PC-9 (cell line): ENCODE results near the gene SYT7. TPM values are rescaled to one million over a fixed set of nuclear protein-coding genes. Genes with fewer than 3 reads are reported as not detected.

Source experiments
- BruUV-seq: library from RNA; stranded (reverse); fragments of 400-500 nt; replicated peaks from 2 replicates; lab custom pipeline; 2021; lab: Mats Ljungman, UMichigan
- CTCF ChIA-PET: fragments of 300-600 bp; sonication (Branson Sonifier 250); formaldehyde crosslinking; loops from one replicate; lab custom pipeline; 2022; ENCODE audit warnings: antibody characterized with exemption; lab: Charles Lee
- POLR2A ChIA-PET: fragments of 300-600 bp; sonication (Branson Sonifier 250); formaldehyde crosslinking; loops from one replicate; lab custom pipeline; 2022; ENCODE audit warnings: antibody characterized with exemption; ENCODE audit not compliant: unreplicated experiment; lab: Charles Lee
- DNase-seq, 2 experiments: peaks; one replicate each; pipeline versions ENCODE4 v3.0.0 to v3.0.0-alpha.2; 2015 to 2022; ENCODE audit warnings: mixed read lengths in 1 of 2
- H2AFZ ChIP-seq: fragments of 200-600 bp; sonication (generic); 2 replicates; pipeline ENCODE4 v1.8.1; 2017; ENCODE audit warnings: antibody characterized with exemption
- H3F3A ChIP-seq: fragments of 200-600 bp; sonication (generic); 2 replicates; pipeline ENCODE4 v1.8.1; 2017; ENCODE audit warnings: antibody characterized with exemption, mild to moderate bottlenecking, low read depth; ENCODE audit not compliant: insufficient read depth
- H3K27ac ChIP-seq: fragments of 200-600 bp; sonication (generic); 2 replicates; pipeline ENCODE4 v1.6.1; 2016; ENCODE audit warnings: mixed run types
- H3K27me3 ChIP-seq: fragments of 200-600 bp; sonication (generic); 2 replicates; pipeline ENCODE4 v1.6.1; 2016; ENCODE audit warnings: low read depth, mixed run types; ENCODE audit not compliant: insufficient read depth
- H3K36me3 ChIP-seq: fragments of 200-600 bp; sonication (generic); 2 replicates; pipeline ENCODE4 v1.6.1; 2016; ENCODE audit warnings: low read depth, mixed run types
- H3K4me1 ChIP-seq: fragments of 200-600 bp; sonication (generic); replicated peaks from 2 replicates; pipeline ENCODE4 v1.6.1; 2016; ENCODE audit warnings: mixed run types; ENCODE audit not compliant: insufficient read depth
- H3K4me2 ChIP-seq: fragments of 200-600 bp; sonication (generic); 2 replicates; pipeline ENCODE4 v1.6.1; 2017; ENCODE audit warnings: mixed run types
- H3K4me3 ChIP-seq: fragments of 200-600 bp; sonication (generic); 2 replicates; pipeline ENCODE4 v1.6.1; 2016; ENCODE audit warnings: mixed run types
- H3K79me2 ChIP-seq: fragments of 200-600 bp; sonication (generic); 2 replicates; pipeline ENCODE4 v1.6.1; 2017; ENCODE audit warnings: low read depth, mixed run types
- H3K9me2 ChIP-seq: fragments of 200-600 bp; sonication (generic); 2 replicates; pipeline ENCODE4 v1.8.1; 2017; ENCODE audit warnings: mild to moderate bottlenecking; ENCODE audit not compliant: insufficient read depth
- H3K9me3 ChIP-seq: fragments of 200-600 bp; sonication (generic); 2 replicates; pipeline ENCODE4 v1.8.1; 2016; ENCODE audit warnings: low read depth; ENCODE audit not compliant: insufficient read depth
- H4K20me1 ChIP-seq: fragments of 200-600 bp; sonication (generic); 2 replicates; pipeline ENCODE4 v1.8.1; 2017; ENCODE audit not compliant: insufficient read depth
- CTCF ChIP-seq: fragments of 200-600 bp; sonication (generic); conservative IDR thresholded peaks from 2 replicates; pipeline ENCODE4 v1.6.1; 2017; ENCODE audit warnings: mixed run types, antibody characterized with exemption, mild to moderate bottlenecking, moderate library complexity
- EZH2 ChIP-seq: fragments of 200-600 bp; sonication (generic); IDR thresholded peaks from 2 replicates; pipeline ENCODE4 v1.8.0; 2017; ENCODE audit warnings: antibody characterized with exemption, low read depth
- intact Hi-C: fragments of 100-400 bp; cut with micrococcal nuclease; formaldehyde crosslinking; loops from one replicate; pipeline ENCODE4 v1.10.0; 2022; ENCODE audit not compliant: unreplicated experiment
- total RNA-seq: library from RNA; stranded (reverse); gene quantifications from 2 replicates; pipeline ENCODE4 v1.2.3, GENCODE V29; 2021

SYT7 gene
- total RNA-seq, 1 experiment from 2014 or later, result 4.0 TPM

- Histone ChIP-seq H3K79me2 (no peaks in the 10 kb centered on the region), H3K9me2 (no peaks in the 10 kb centered on the region), H3F3A (no peaks in the 10 kb centered on the region; the same call in 1 of the 2 replicates), H4K20me1 (no peaks in the 10 kb centered on the region), H2AFZ (no peak overlapping the region), H3K4me3 (no peak overlapping the region), H3K36me3 (no peaks in the 10 kb centered on the region), H3K27me3 (no peaks in the 10 kb centered on the region), H3K4me2 (no peak overlapping the region), H3K9me3 (no peaks in the 10 kb centered on the region), H3K4me1 (peaks cover 19% of the 10 kb centered on the region), H3K27ac (no peak overlapping the region)
- POLR2A ChIA-PET, result no interaction called here
- intact Hi-C loops, result no loop called here
- DNase-seq, result no peak
- no TSS peak for BruUV-seq
- no peak for TF ChIP-seq EZH2
- CTCF ChIA-PET, result interaction anchor here (0.7 kb wide), 1 partner anchor 825 kb away, joined by 4 read pairs; no protein-coding TSS in a partner anchor
These were observed 34.2 kb downstream of the SYT7 start for GRCh38 chr11:61546663-61547062.

GRCh38 chr11:61545921-61546320 lies 35.0 kb downstream of the SYT7 start:
- POLR2A ChIA-PET, result interaction anchor here (0.6 kb wide), 1 partner anchor 20 kb away, joined by 3 read pairs; no protein-coding TSS in a partner anchor
- Histone ChIP-seq H3K36me3 (no peaks in the 10 kb centered on the region), H3K79me2 (no peaks in the 10 kb centered on the region), H3K9me3 (no peaks in the 10 kb centered on the region), H3K27ac (no peak overlapping the region), H3K27me3 (no peaks in the 10 kb centered on the region), H2AFZ (no peak overlapping the region), H3F3A (no peaks in the 10 kb centered on the region; the same call in 1 of the 2 replicates), H4K20me1 (no peaks in the 10 kb centered on the region), H3K4me2 (no peak overlapping the region), H3K4me1 (peaks cover 25% of the 10 kb centered on the region), H3K9me2 (no peaks in the 10 kb centered on the region), H3K4me3 (no peak overlapping the region)
- CTCF ChIA-PET, result no interaction called here
- TF ChIP-seq CTCF, result no peak
- TF ChIP-seq EZH2, result no peak
- no peak for DNase-seq
- intact Hi-C loops, result no loop called here
- BruUV-seq, result no TSS peak

- CTCF ChIA-PET, result no interaction called here
These were observed 35.5 kb downstream of the SYT7 start for GRCh38 chr11:61545341-61545740.

More at GRCh38 chr11:61545341-61545740, 35.5 kb downstream of the SYT7 start:
- DNase-seq, result no peak
- TF ChIP-seq EZH2 (no peak), CTCF (peak; percentile 63; the same call in 1 of the 2 replicates)
- H3K9me3 ChIP-seq, result no peaks in the 10 kb centered on the region
- POLR2A ChIA-PET, result interaction anchor here (0.6 kb wide), 1 partner anchor 20 kb away, joined by 3 read pairs; no protein-coding TSS in a partner anchor
- H3K9me2 ChIP-seq, result no peaks in the 10 kb centered on the region
- H3K4me3 ChIP-seq, result no peak overlapping the region
- peaks cover 25% of the 10 kb centered on the region for H3K4me1 ChIP-seq
- no peak overlapping the region for H2AFZ ChIP-seq
- no peak overlapping the region for H3K4me2 ChIP-seq
- H3K36me3 ChIP-seq, result no peaks in the 10 kb centered on the region
- H4K20me1 ChIP-seq, result no peaks in the 10 kb centered on the region
- H3F3A ChIP-seq, result no peaks in the 10 kb centered on the region; the same call in 1 of the 2 replicates
- no TSS peak for BruUV-seq
- no peaks in the 10 kb centered on the region for H3K27me3 ChIP-seq
- intact Hi-C loops, result no loop called here
- H3K79me2 ChIP-seq, result no peaks in the 10 kb centered on the region
- H3K27ac ChIP-seq, result no peak overlapping the region
